Panc1 (cell line): Measurements from ENCODE around the gene RGS6.

Source experiments
- POLR2AphosphoS5 ChIP-seq: IDR thresholded peaks from 2 replicates; pipeline ENCODE4 v1.6.1; 2012; ENCODE audit warnings: mild to moderate bottlenecking, low read depth, low read length, moderate library complexity
- TF ChIP-seq, protein P1 (sequence below): fragments of 450-650 bp; IDR thresholded peaks from 2 replicates; pipeline ENCODE4 v1.5.1; 2017; ENCODE audit warnings: mild to moderate bottlenecking

DNA sequence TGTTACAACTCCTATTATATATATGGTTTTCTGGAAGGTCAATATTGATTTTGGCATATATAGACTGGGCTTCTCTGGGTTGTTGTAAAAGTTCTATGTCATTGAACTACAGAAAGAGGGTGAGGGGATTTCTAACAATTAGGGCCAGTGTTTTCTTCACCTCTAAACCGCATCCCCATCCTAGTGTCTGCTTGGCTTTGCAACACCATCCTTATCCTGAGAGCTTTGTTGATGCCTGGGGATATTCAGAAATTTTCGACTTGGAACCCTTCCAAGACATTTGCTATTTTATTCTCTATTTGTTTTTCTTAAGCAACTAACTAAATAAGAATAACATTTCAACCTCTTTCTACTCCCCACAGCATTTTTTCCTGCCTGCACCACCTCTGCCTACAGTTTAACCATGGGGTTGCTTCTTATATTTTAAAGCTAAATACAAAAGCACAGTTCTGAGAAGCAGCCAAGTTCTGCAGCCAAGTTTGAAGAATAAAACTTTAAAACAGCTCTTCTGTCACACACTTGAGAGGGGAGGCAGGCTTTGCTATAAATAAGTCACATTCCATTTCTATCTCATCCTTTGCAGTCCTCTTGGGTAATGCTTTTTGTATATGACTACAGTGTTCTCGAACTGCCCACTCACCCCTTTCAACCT, 53.4 kb downstream of the RGS6 start:
- TF ChIP-seq, protein P1, sequence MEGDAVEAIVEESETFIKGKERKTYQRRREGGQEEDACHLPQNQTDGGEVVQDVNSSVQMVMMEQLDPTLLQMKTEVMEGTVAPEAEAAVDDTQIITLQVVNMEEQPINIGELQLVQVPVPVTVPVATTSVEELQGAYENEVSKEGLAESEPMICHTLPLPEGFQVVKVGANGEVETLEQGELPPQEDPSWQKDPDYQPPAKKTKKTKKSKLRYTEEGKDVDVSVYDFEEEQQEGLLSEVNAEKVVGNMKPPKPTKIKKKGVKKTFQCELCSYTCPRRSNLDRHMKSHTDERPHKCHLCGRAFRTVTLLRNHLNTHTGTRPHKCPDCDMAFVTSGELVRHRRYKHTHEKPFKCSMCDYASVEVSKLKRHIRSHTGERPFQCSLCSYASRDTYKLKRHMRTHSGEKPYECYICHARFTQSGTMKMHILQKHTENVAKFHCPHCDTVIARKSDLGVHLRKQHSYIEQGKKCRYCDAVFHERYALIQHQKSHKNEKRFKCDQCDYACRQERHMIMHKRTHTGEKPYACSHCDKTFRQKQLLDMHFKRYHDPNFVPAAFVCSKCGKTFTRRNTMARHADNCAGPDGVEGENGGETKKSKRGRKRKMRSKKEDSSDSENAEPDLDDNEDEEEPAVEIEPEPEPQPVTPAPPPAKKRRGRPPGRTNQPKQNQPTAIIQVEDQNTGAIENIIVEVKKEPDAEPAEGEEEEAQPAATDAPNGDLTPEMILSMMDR, result no peak
- no peak for TF ChIP-seq POLR2AphosphoS5
